Non-pigmented ciliary epithelial cell (primary cell): ENCODE measurements around the gene ZNF224.

Experiments used
- DNase-seq: peaks from one replicate; pipeline ENCODE4 v3.0.0-alpha.2; 2010; ENCODE audit warnings: low read depth

Gene ZNF224

DNA sequence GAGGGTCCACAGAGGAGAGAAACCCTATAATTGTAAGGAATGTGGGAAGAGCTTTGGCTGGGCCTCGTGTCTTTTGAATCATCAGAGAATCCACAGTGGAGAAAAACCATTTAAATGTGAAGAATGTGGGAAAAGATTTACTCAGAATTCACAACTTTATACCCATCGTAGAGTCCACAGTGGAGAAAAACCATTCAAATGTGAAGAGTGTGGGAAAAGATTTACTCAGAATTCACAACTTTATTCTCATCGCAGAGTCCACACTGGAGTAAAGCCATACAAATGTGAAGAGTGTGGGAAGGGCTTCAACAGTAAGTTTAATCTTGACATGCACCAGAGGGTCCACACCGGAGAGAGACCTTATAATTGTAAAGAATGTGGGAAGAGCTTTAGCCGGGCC, 37.8 kb downstream of the ZNF224 start:
- no peak for DNase-seq

DNA sequence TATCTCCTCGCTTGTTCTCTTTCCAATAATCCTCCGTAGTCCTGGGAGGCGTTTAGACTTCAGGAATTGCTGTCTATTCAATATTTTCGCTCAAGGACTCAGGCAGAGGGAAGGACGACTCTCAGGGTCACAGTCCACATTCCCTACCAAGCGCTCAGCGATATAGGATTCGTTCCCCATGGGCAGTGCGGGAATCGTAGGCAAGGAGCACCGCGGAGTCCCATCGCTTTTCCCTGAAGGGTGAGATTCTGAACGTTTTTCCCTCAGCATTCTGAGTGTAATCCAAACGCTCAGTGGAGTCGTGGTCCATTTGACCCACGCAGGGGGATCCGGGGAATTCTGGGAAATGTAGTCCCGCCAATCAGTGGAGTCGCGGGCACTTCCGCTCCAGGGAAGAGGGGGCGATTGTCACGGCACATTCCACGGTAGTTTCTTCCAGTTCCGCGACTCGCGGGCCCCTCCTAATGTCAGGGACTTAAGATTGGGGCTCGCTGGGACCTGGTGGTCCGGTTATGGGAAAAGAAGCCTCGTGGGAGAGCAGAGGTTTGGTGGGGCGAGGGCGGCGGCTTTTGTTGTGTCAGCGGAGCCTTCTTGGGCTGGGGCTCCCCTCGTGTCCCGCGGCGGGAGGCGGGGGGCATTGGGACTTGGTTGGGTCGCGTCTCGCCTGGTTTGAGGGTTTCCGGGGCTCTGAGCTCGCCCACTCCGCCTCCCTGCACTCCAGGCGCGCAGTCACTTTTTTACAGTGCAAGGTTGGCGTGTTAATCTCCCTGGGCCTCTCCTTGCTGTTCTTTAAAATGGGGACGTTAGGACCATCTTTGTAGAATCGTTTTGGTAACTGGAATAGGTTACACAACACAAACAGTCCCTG, 47.3 kb downstream of the ZNF224 start, which contains the start of gene ZNF234:
Gene ZNF234 (plus strand): TSS at position 364 of the 868 bp plus-strand sequence. CDS start 3,079 bp downstream, outside the sequence.
- DNase-seq = peak; percentile 38

DNA sequence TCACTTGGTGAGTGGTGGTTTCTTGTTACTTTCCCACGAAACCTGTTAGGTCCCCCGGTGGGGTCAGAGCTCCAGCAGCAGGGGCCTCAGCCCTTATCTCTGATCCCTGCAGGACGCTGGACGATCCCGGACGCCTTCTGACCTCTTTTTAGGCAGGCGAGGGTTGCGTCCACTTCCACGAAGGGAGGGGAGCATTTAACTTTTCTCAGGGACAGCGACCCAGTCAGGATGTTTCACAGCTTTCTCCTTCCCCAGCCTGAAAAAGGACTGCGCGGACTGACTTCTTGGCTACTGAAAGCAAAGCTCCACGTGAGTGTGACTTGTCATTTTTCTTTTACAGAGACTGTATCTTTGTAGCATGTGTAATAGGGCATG, 47.9 kb downstream of the ZNF224 start:
- no peak for DNase-seq

DNA sequence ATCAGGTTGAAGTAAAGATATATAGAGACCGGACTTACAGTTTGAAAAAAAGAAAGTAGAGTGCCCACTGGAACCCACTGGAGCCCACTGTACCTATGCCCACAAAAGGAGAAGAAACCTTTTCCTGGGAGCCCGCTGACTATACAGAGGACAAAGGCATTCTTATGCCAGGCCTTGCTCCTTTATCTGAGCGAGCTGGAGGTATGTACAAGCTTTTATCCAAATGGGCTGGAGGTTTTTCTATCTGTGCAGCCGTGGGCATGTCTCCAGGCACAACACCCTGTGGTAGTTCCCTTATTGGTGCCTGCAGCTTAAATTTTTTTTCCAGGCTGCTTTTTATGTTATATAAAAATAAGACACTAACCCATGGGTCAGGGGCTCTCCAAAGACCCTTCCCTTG, 55.6 kb downstream of the ZNF224 start:
- no peak for DNase-seq

DNA sequence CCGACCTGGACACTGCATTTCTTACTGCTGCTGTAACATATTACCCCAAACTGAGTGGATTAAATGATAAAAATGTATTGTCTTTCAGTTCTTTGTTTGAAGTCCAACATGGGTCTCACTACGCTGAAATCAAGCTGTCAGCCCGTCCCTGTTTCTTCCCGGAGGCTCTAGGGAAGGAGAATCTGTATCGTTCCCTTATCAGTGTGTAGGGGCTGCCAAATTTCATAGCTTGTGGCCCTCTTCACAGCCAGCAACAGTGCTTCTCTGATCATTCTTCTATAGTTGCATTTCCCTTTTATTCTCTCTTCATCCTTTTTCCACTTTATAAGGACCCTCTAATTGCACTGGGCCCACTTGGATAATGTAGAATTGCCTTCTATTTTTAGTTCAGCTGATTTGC, 57.3 kb downstream of the ZNF224 start:
- no peak for DNase-seq

DNA sequence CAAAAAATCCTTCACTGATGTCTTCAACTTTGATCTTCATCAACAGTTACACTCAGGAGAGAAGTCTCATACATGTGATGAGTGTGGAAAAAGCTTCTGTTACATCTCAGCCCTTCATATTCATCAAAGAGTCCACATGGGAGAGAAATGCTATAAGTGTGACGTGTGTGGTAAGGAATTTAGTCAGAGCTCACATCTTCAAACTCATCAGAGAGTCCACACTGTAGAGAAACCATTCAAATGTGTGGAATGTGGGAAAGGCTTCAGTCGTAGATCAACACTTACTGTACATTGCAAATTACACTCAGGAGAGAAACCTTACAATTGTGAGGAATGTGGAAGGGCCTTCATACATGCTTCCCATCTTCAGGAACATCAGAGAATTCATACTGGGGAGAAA, 62.3 kb downstream of the ZNF224 start:
- DNase-seq = no peak
